ENCODE results near the gene ATXN7L3B.

DNA sequence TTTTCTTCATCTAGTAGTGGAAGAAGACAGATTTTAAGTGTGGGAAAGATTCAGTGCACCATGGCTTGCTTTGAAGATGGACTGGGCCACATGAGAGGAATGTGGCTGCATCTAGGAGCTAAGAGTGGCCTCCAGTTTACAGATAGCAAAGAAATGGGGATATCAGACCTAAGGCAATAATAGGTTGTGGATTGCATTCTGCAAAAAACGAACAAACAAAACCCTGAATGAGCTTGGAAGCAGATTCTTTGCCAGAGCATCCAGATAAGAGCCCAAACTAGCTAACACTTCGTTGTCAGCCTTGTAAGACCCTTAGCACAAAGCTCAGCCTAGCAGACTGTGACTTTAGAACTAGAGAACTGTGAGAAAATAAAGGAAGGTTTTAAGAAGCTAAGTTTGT, 9.6 kb downstream of the ATXN7L3B start:
- TF ChIP-seq, protein P1, sequence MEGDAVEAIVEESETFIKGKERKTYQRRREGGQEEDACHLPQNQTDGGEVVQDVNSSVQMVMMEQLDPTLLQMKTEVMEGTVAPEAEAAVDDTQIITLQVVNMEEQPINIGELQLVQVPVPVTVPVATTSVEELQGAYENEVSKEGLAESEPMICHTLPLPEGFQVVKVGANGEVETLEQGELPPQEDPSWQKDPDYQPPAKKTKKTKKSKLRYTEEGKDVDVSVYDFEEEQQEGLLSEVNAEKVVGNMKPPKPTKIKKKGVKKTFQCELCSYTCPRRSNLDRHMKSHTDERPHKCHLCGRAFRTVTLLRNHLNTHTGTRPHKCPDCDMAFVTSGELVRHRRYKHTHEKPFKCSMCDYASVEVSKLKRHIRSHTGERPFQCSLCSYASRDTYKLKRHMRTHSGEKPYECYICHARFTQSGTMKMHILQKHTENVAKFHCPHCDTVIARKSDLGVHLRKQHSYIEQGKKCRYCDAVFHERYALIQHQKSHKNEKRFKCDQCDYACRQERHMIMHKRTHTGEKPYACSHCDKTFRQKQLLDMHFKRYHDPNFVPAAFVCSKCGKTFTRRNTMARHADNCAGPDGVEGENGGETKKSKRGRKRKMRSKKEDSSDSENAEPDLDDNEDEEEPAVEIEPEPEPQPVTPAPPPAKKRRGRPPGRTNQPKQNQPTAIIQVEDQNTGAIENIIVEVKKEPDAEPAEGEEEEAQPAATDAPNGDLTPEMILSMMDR (IDR thresholded peaks at IDR 0.05), result no peak
- TF ChIP-seq POLR2A (IDR thresholded peaks at IDR 0.05) (no peak), EP300 (IDR thresholded peaks at IDR 0.05) (no peak), POLR2AphosphoS5 (IDR thresholded peaks at IDR 0.05) (no peak)
